ENCODE data around the gene ALDH3A1.
"Not testable (repeated sequence)": the region's sequence is repeated elsewhere in the genome, so short reads cannot be mapped to it uniquely, and the experiment has no call there.

The ALDH3A1 gene

GRCh38 chr17:19769946-19770652 lies 22.0 kb upstream of the ALDH3A1 start:
- peaks cover 16% of the 10 kb centered on the region for H3K4me1 Mint-ChIP-seq
- no peak overlapping the region for H3K4me3 Mint-ChIP-seq
- TF ChIP-seq CTCF (IDR thresholded peaks at IDR 0.05; ENCODE audit: unreplicated experiment in 3 of 3), result no peak
- H3K27me3 Mint-ChIP-seq (ENCODE audit: low read depth), result no peaks in the 10 kb centered on the region
- H3K9me3 Mint-ChIP-seq, result no peaks in the 10 kb centered on the region
- H3K27ac Mint-ChIP-seq, result peak overlapping the region in 2 of 3 experiments; percentile 42 to 69
- H3K36me3 Mint-ChIP-seq (ENCODE audit: low read depth), result peaks cover 17% of the 10 kb centered on the region

- peaks cover 12% of the 10 kb centered on the region for H3K36me3 Mint-ChIP-seq (ENCODE audit: low read depth)
- no peak overlapping the region for H3K4me3 Mint-ChIP-seq
- H3K9me3 Mint-ChIP-seq, result no peaks in the 10 kb centered on the region
- no peaks in the 10 kb centered on the region for H3K27me3 Mint-ChIP-seq (ENCODE audit: low read depth)
- TF ChIP-seq CTCF (IDR thresholded peaks at IDR 0.05; ENCODE audit: unreplicated experiment in 3 of 3), result no peak
- no peak overlapping the region for H3K27ac Mint-ChIP-seq
- peaks cover 16% of the 10 kb centered on the region for H3K4me1 Mint-ChIP-seq
These were observed 20.1 kb upstream of the ALDH3A1 start for GRCh38 chr17:19768046-19768782.

GRCh38 chr17:19766421-19767270 lies 18.5 kb upstream of the ALDH3A1 start:
- no peak overlapping the region for H3K4me3 Mint-ChIP-seq
- peaks cover 5% of the 10 kb centered on the region for H3K36me3 Mint-ChIP-seq (ENCODE audit: low read depth)
- H3K27me3 Mint-ChIP-seq (ENCODE audit: low read depth), result no peaks in the 10 kb centered on the region
- H3K27ac Mint-ChIP-seq, result no peak overlapping the region
- peak; percentile 94 to 98 (median 96) for TF ChIP-seq CTCF (IDR thresholded peaks at IDR 0.05; ENCODE audit: unreplicated experiment in 3 of 3)
- no peaks in the 10 kb centered on the region for H3K9me3 Mint-ChIP-seq
- peaks cover 16% of the 10 kb centered on the region for H3K4me1 Mint-ChIP-seq

DNA sequence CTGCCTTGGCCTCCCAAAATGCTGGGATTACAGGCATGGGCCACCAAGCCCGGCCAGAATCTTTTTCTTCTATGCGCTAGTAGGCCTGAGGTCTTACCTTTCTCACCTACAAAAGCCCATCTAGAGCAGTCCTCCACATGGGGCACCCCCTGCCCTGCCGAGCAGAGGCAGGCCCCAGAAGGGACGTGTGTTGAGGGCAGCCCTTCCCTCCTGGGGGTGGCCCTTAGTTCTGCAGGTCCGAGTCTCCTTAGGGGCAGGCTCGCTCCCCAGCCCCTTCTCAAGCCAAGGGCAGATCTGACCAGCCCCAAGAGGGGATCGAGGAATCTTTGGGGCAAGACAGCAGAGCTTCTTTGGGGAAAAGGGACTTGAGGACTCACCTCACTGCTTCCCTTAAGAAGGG lies 17.9 kb upstream of the ALDH3A1 start:
- no peak overlapping the region for H3K4me3 Mint-ChIP-seq
- H3K27me3 Mint-ChIP-seq (ENCODE audit: low read depth), result no peaks in the 10 kb centered on the region
- H3K27ac Mint-ChIP-seq, result no peak overlapping the region
- H3K36me3 Mint-ChIP-seq (ENCODE audit: low read depth), result peaks cover 3% of the 10 kb centered on the region
- no peak for TF ChIP-seq CTCF (IDR thresholded peaks at IDR 0.05; ENCODE audit: unreplicated experiment in 3 of 3)
- H3K4me1 Mint-ChIP-seq, result peaks cover 13% of the 10 kb centered on the region
- H3K9me3 Mint-ChIP-seq, result no peaks in the 10 kb centered on the region

GRCh38 chr17:19763991-19764390 lies 15.9 kb upstream of the ALDH3A1 start:
- H3K9me3 Mint-ChIP-seq; H3K27me3 Mint-ChIP-seq (ENCODE audit: low read depth); H3K4me3 Mint-ChIP-seq; H3K36me3 Mint-ChIP-seq (ENCODE audit: low read depth); H3K27ac Mint-ChIP-seq: not testable (repeated sequence)
- H3K4me1 Mint-ChIP-seq, result peaks cover 13% of the 10 kb centered on the region

DNA sequence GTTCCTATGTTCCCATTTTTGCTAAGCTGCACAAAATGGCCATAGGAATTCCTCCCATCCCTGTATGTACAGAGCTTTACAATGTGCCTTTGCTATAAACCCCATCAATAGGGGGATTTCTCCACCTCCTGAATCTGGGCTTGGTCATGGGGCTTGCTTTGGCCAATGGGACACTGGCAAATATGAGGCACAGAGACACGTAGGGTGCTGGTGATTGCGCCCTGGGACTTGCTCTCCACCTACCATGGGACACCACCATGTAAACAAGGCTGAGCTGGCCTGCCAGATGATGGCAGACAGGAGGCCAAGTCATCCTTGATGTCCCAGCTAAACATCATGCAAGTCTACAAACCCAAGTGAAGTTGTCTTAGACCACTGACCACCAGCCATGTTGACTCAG lies 15.3 kb upstream of the ALDH3A1 start:
- H3K9me3 Mint-ChIP-seq, result peaks cover 7% of the 10 kb centered on the region
- no peaks in the 10 kb centered on the region for H3K36me3 Mint-ChIP-seq (ENCODE audit: low read depth)
- TF ChIP-seq CTCF (IDR thresholded peaks at IDR 0.05; ENCODE audit: unreplicated experiment in 3 of 3), result no peak
- no peak overlapping the region for H3K27ac Mint-ChIP-seq
- H3K27me3 Mint-ChIP-seq (ENCODE audit: low read depth), result peaks cover 8% of the 10 kb centered on the region
- peaks cover 13% of the 10 kb centered on the region for H3K4me1 Mint-ChIP-seq
- H3K4me3 Mint-ChIP-seq, result no peak overlapping the region
